Testis (tissue), 3 donors: ENCODE measurements around the gene PIGN. TPM values are rescaled to one million over a fixed set of nuclear protein-coding genes. Genes with fewer than 3 reads are reported as not detected.
"Not testable (repeated sequence)": the region's sequence is repeated elsewhere in the genome, so short reads cannot be mapped to it uniquely, and the experiment has no call there.

ENCODE experiments used
- DNase-seq: peaks from one replicate; pipeline ENCODE4 v3.0.0-alpha.2; 2019
- H3K27ac ChIP-seq, 2 donors: fragments of 200-600 bp; sonication (generic); one replicate each; pipeline ENCODE4 v1.5.1; 2019
- H3K27me3 ChIP-seq: fragments of 200-600 bp; sonication (generic); one replicate; pipeline ENCODE4 v1.5.1; 2019
- H3K36me3 ChIP-seq: fragments of 200-600 bp; sonication (generic); one replicate; pipeline ENCODE4 v1.5.1; 2017; ENCODE audit warnings: low read depth; ENCODE audit errors: missing control alignments
- H3K4me1 ChIP-seq: fragments of 200-600 bp; sonication (generic); one replicate; pipeline ENCODE4 v1.5.1; 2019
- H3K4me3 ChIP-seq, 2 donors: fragments of 200-600 bp; sonication (generic); one replicate each; pipeline ENCODE4 v1.5.1; 2017 to 2019
- H3K9me3 ChIP-seq: fragments of 200-600 bp; sonication (generic); one replicate; pipeline ENCODE4 v1.5.1; 2017
- CTCF ChIP-seq, 3 experiments: fragments of 450-650 bp in 2 of 3; fragments of 200-600 bp in 1 of 3; sonication (generic) in 1 of 3; IDR thresholded peaks; one replicate each; pipeline ENCODE4 v1.5.1; 2016 to 2019; ENCODE audit warnings: antibody characterized with exemption in 3 of 3, mild to moderate bottlenecking in 2 of 3, moderate library complexity in 1 of 3
- POLR2A ChIP-seq: fragments of 450-650 bp; IDR thresholded peaks from one replicate; pipeline ENCODE4 v1.6.1; 2017; ENCODE audit warnings: antibody characterized with exemption, mild to moderate bottlenecking, moderate library complexity
- WGBS, 2 donors: methylation state at CpG; one replicate each; pipeline ENCODE4 v1.1.5; 2018; 5-methylcytosine and 5-hydroxymethylcytosine counted together
- intact Hi-C: fragments of 100-400 bp; cut with DNase I; formaldehyde crosslinking; loops from one replicate; pipeline ENCODE4 v1.15.1; 2023; ENCODE audit warnings: low total_unique reads
- polyA plus RNA-seq: library from polyadenylated mRNA; stranded (reverse); fragments of 350-450 nt; fragmentation: Illumina TruSeq; extraction: RNeasy Lipid Tissue Mini Kit (QIAGEN cat#74804); gene quantifications from one replicate; pipeline ENCODE4 v1.2.3, GENCODE V29; 2014; ENCODE audit warnings: low read depth, low replicate concordance; ENCODE audit not compliant: insufficient read depth
- total RNA-seq, 2 donors: library from RNA; depleted of rRNA; stranded (reverse); fragments of >200 nt; gene quantifications; one replicate each; pipeline ENCODE4 v1.2.3, GENCODE V29; 2016

The PIGN gene
- total and polyA plus RNA-seq, 3 donors from 2014 or later = 28.2 to 30.6 (median 30.6) TPM

GRCh38 chr18:62175521-62175920, 11.3 kb downstream of the PIGN start:
- TF ChIP-seq CTCF (IDR thresholded peaks at IDR 0.05) = no peak
- no peak for TF ChIP-seq POLR2A

GRCh38 chr18:62172298-62172697, 14.6 kb downstream of the PIGN start:
- Histone ChIP-seq H3K27me3 (no peaks in the 10 kb centered on the region), H3K36me3 (no peaks in the 10 kb centered on the region), H3K4me1 (no peaks in the 10 kb centered on the region), H3K27ac (no peak overlapping the region), H3K4me3 (no peak overlapping the region), H3K9me3 (no peaks in the 10 kb centered on the region)
- no peak for DNase-seq
- intact Hi-C loops = no loop called here
- TF ChIP-seq POLR2A (no peak), CTCF (IDR thresholded peaks at IDR 0.05) (no peak)

More at GRCh38 chr18:62175521-62175920, 11.3 kb downstream of the PIGN start:
- no peaks in the 10 kb centered on the region for H3K27me3 ChIP-seq
- H3K4me1 ChIP-seq = no peaks in the 10 kb centered on the region
- H3K27ac ChIP-seq = no peak overlapping the region
- 90 to 95% methylated on average over 3 of the region's 3 CpGs for WGBS, 2 donors
- H3K36me3 ChIP-seq = no peaks in the 10 kb centered on the region
- intact Hi-C loops = no loop called here
- H3K9me3 ChIP-seq = no peaks in the 10 kb centered on the region
- no peak for DNase-seq
- H3K4me3 ChIP-seq = no peak overlapping the region

- H3K27me3 ChIP-seq = no peaks in the 10 kb centered on the region
- H3K4me1 ChIP-seq = no peaks in the 10 kb centered on the region
- intact Hi-C loops = no loop called here
- H3K27ac ChIP-seq = no peak overlapping the region
- no peak for TF ChIP-seq CTCF (IDR thresholded peaks at IDR 0.05)
- DNase-seq = no peak
- WGBS, 2 donors = 92 to 96% methylated on average over 1 of the region's 1 CpG
- no peak overlapping the region for H3K4me3 ChIP-seq
- no peaks in the 10 kb centered on the region for H3K36me3 ChIP-seq
- no peaks in the 10 kb centered on the region for H3K9me3 ChIP-seq
Observed at GRCh38 chr18:62170857-62171256, 16.0 kb downstream of the PIGN start.

DNA sequence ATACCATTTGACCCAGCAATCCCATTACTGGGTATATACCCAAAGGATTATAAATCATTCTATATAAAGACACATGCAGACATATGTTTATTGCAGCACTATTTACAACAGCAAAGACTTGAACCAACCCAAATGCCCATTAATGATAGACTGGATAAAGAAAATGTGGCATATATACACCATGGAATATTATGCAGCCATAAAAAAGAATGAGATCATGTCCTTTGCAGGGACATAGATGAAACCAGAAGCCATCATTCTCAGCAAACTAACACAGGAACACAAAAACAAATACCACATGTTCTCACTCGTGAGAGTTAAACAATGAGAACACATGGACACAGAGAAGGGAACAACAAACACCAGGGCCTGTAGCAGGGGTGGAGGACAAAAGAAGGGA, 20.3 kb downstream of the PIGN start:
- H3K4me3 ChIP-seq, intact Hi-C loops, H3K36me3 ChIP-seq, H3K27me3 ChIP-seq, DNase-seq, H3K4me1 ChIP-seq, H3K9me3 ChIP-seq, H3K27ac ChIP-seq: not testable (repeated sequence)
- 80 to 100% methylated on average over 1 of the region's 1 CpG for WGBS, 2 donors

- H3K4me3 ChIP-seq = no peak overlapping the region
- TF ChIP-seq POLR2A (no peak), CTCF (IDR thresholded peaks at IDR 0.05) (no peak)
- intact Hi-C loops = no loop called here
- no peaks in the 10 kb centered on the region for H3K4me1 ChIP-seq
- H3K27ac ChIP-seq = no peak overlapping the region
- DNase-seq = no peak
- H3K36me3 ChIP-seq = no peaks in the 10 kb centered on the region
- H3K27me3 ChIP-seq = no peaks in the 10 kb centered on the region
- H3K9me3 ChIP-seq = no peaks in the 10 kb centered on the region
- WGBS, 2 donors = 92 to 98% methylated on average over 3 of the region's 3 CpGs
Observed at GRCh38 chr18:62165583-62165982, 21.3 kb downstream of the PIGN start.
